GM23248 (cell line): ENCODE results near the gene PRKCE. TPM values are rescaled to one million over a fixed set of nuclear protein-coding genes. Genes with fewer than 3 reads are reported as not detected.

Source experiments
- DNase-seq: peaks from one replicate; pipeline ENCODE4 v3.0.0-alpha.2; 2015
- H2AFZ ChIP-seq: fragments of 200-600 bp; sonication (generic); 2 replicates; pipeline ENCODE4 v1.6.1; 2016; ENCODE audit warnings: antibody characterized with exemption
- H3F3A ChIP-seq: fragments of 200-600 bp; sonication (generic); 2 replicates; pipeline ENCODE4 v1.6.1; 2016; ENCODE audit warnings: mild to moderate bottlenecking, antibody characterized with exemption, mixed run types; ENCODE audit not compliant: insufficient read depth
- H3K27ac ChIP-seq: fragments of 200-600 bp; sonication (generic); 2 replicates; pipeline ENCODE4 v1.5.1; 2016; ENCODE audit warnings: mild to moderate bottlenecking
- H3K27me3 ChIP-seq: fragments of 200-600 bp; sonication (generic); replicated peaks from 2 replicates; pipeline ENCODE4 v1.6.1; 2016; ENCODE audit warnings: mild to moderate bottlenecking; ENCODE audit not compliant: insufficient read depth
- H3K36me3 ChIP-seq: fragments of 200-600 bp; sonication (generic); 2 replicates; pipeline ENCODE4 v1.6.1; 2016; ENCODE audit warnings: low read depth, mild to moderate bottlenecking
- H3K4me1 ChIP-seq: fragments of 200-600 bp; sonication (generic); 2 replicates; pipeline ENCODE4 v1.6.1; 2016; ENCODE audit warnings: mild to moderate bottlenecking; ENCODE audit not compliant: insufficient read depth
- H3K4me2 ChIP-seq: fragments of 200-600 bp; sonication (generic); one replicate; pipeline ENCODE4 v1.6.1; 2016; ENCODE audit warnings: mild to moderate bottlenecking; ENCODE audit not compliant: unreplicated experiment
- H3K4me3 ChIP-seq: fragments of 200-600 bp; sonication (generic); 2 replicates; pipeline ENCODE4 v1.5.1; 2016; ENCODE audit warnings: mild to moderate bottlenecking
- H3K79me2 ChIP-seq: fragments of 200-600 bp; sonication (generic); 2 replicates; pipeline ENCODE4 v1.6.1; 2016; ENCODE audit warnings: mild to moderate bottlenecking; ENCODE audit not compliant: insufficient read depth
- H3K9ac ChIP-seq: fragments of 200-600 bp; sonication (generic); 2 replicates; pipeline ENCODE4 v1.6.1; 2016; ENCODE audit warnings: mild to moderate bottlenecking
- H3K9me2 ChIP-seq: fragments of 200-600 bp; sonication (generic); 2 replicates; pipeline ENCODE4 v1.6.1; 2016; ENCODE audit warnings: mixed run types, mild to moderate bottlenecking, moderate library complexity; ENCODE audit not compliant: insufficient read depth
- H3K9me3 ChIP-seq: fragments of 200-600 bp; sonication (generic); one replicate; pipeline ENCODE4 v1.6.1; 2017; ENCODE audit warnings: low read depth
- H4K20me1 ChIP-seq: fragments of 200-600 bp; sonication (generic); 2 replicates; pipeline ENCODE4 v1.6.0; 2016; ENCODE audit not compliant: insufficient read depth
- EZH2 ChIP-seq: fragments of 200-600 bp; sonication (generic); IDR thresholded peaks from 2 replicates; pipeline ENCODE4 v1.6.1; 2018; ENCODE audit warnings: antibody characterized with exemption, mild to moderate bottlenecking; ENCODE audit not compliant: insufficient read depth, poor library complexity, severe bottlenecking
- EZH2phosphoT487 ChIP-seq: fragments of 200-600 bp; sonication (generic); IDR thresholded peaks from 2 replicates; pipeline ENCODE4 v1.6.1; 2018; ENCODE audit warnings: antibody characterized with exemption, moderate library complexity, mild to moderate bottlenecking, low read depth; ENCODE audit not compliant: insufficient read depth
- WGBS, 2 experiments: methylation state at CpG; one replicate each; pipeline ENCODE4 v1.1.6; 2015 to 2017; ENCODE audit warnings: low lambda C conversion rate in 2 of 2, low coverage in 1 of 2; ENCODE audit errors: missing lambda C conversion rate in 2 of 2; 5-methylcytosine and 5-hydroxymethylcytosine counted together
- in situ Hi-C: fragments of 300-500 bp; cut with MboI; formaldehyde crosslinking; loops from 2 replicates; pipeline ENCODE4 v1.15.0; 2020
- polyA plus RNA-seq: library from polyadenylated mRNA; unstranded; fragments of >200 nt; fragmentation: Nextera tagmentation; extraction: Ambion mirVana; gene quantifications from 2 replicates; pipeline ENCODE4 v1.2.1, GENCODE V29; 2016
- total RNA-seq: library from RNA; depleted of rRNA; stranded (reverse); fragments of >200 nt; shearing (Covaris generic); gene quantifications from 2 replicates; pipeline ENCODE4 v1.2.3, GENCODE V29; 2014

Gene PRKCE
- total and polyA plus RNA-seq, 2 experiments from 2014 or later: 5.9 to 7.0 TPM

GRCh38 chr2:45928946-45929345 is 277.5 kb downstream of the PRKCE start:
- Histone ChIP-seq H3K9ac (no peak overlapping the region), H3K9me2 (no peaks in the 10 kb centered on the region), H4K20me1 (no peaks in the 10 kb centered on the region), H3K4me3 (no peak overlapping the region), H3F3A (peaks cover 24% of the 10 kb centered on the region), H3K27ac (no peak overlapping the region), H3K4me2 (no peak overlapping the region), H3K79me2 (peaks cover 32% of the 10 kb centered on the region), H3K36me3 (no peaks in the 10 kb centered on the region), H3K27me3 (no peaks in the 10 kb centered on the region), H2AFZ (no peak overlapping the region), H3K9me3 (no peaks in the 10 kb centered on the region), H3K4me1 (peaks cover 24% of the 10 kb centered on the region)
- WGBS, 2 experiments: 50% methylated on average over 10 of the region's 10 CpGs
- DNase-seq: no peak
- TF ChIP-seq EZH2 (no peak), EZH2phosphoT487 (no peak)
- in situ Hi-C loops: no loop called here

- Histone ChIP-seq H3K27ac (no peak overlapping the region), H3K9ac (no peak overlapping the region), H3K36me3 (no peaks in the 10 kb centered on the region), H3K4me1 (peaks cover 24% of the 10 kb centered on the region), H3K9me2 (no peaks in the 10 kb centered on the region), H3K9me3 (no peaks in the 10 kb centered on the region), H2AFZ (no peak overlapping the region), H3K79me2 (peaks cover 33% of the 10 kb centered on the region), H3F3A (peaks cover 24% of the 10 kb centered on the region), H3K4me2 (no peak overlapping the region), H3K27me3 (no peaks in the 10 kb centered on the region), H3K4me3 (no peak overlapping the region), H4K20me1 (no peaks in the 10 kb centered on the region)
- TF ChIP-seq EZH2: no peak
- TF ChIP-seq EZH2phosphoT487: no peak
- 97 to 98% methylated on average over 6 of the region's 6 CpGs for WGBS, 2 experiments
- in situ Hi-C loops: no loop called here
- no peak for DNase-seq
Observed at GRCh38 chr2:45929674-45930395, 278.4 kb downstream of the PRKCE start.

GRCh38 chr2:45930396-45930792 is 278.9 kb downstream of the PRKCE start:
- Histone ChIP-seq H3K79me2 (peaks cover 36% of the 10 kb centered on the region), H3K9me3 (no peaks in the 10 kb centered on the region), H4K20me1 (no peaks in the 10 kb centered on the region), H2AFZ (no peak overlapping the region), H3K4me2 (no peak overlapping the region), H3K9ac (no peak overlapping the region), H3K27me3 (no peaks in the 10 kb centered on the region), H3K9me2 (no peaks in the 10 kb centered on the region), H3F3A (peaks cover 24% of the 10 kb centered on the region), H3K27ac (no peak overlapping the region), H3K36me3 (no peaks in the 10 kb centered on the region), H3K4me1 (peaks cover 26% of the 10 kb centered on the region), H3K4me3 (no peak overlapping the region)
- TF ChIP-seq EZH2phosphoT487: no peak
- TF ChIP-seq EZH2: no peak
- in situ Hi-C loops: no loop called here
- peak; percentile 64 for DNase-seq
- WGBS, 2 experiments: 6 to 26% methylated on average over 1 of the region's 1 CpG

- no peaks in the 10 kb centered on the region for H3K9me2 ChIP-seq
- peaks cover 24% of the 10 kb centered on the region for H3F3A ChIP-seq
- no peak overlapping the region for H3K4me3 ChIP-seq
- no peak overlapping the region for H3K9ac ChIP-seq
- no peak overlapping the region for H3K4me2 ChIP-seq
- peak overlapping the region; percentile 33; the same call in 1 of the 2 replicates for H3K27ac ChIP-seq
- H4K20me1 ChIP-seq: no peaks in the 10 kb centered on the region
- H3K4me1 ChIP-seq: peaks cover 38% of the 10 kb centered on the region
- TF ChIP-seq EZH2: no peak
- TF ChIP-seq EZH2phosphoT487: no peak
- H3K27me3 ChIP-seq: no peaks in the 10 kb centered on the region
- in situ Hi-C loops: no loop called here
- H3K36me3 ChIP-seq: no peaks in the 10 kb centered on the region
- peaks cover 34% of the 10 kb centered on the region for H3K79me2 ChIP-seq
- DNase-seq: peak; percentile 87
- H3K9me3 ChIP-seq: no peaks in the 10 kb centered on the region
- 75 to 77% methylated on average over 8 of the region's 8 CpGs for WGBS, 2 experiments
- H2AFZ ChIP-seq: no peak overlapping the region
Observed at GRCh38 chr2:45932278-45932975, 281.0 kb downstream of the PRKCE start.
